Measurements from ENCODE around the gene KRTAP5-10.
"Not testable (repeated sequence)": the region's sequence is repeated elsewhere in the genome, so short reads cannot be mapped to it uniquely, and the experiment has no call there.

KRTAP5-10 gene, protein sequence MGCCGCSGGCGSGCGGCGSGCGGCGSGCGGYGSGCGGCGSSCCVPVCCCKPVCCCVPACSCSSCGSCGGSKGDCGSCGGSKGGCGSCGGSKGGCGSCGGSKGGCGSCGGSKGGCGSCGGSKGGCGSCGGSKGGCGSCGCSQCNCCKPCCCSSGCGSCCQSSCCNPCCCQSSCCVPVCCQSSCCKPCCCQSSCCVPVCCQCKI

DNA sequence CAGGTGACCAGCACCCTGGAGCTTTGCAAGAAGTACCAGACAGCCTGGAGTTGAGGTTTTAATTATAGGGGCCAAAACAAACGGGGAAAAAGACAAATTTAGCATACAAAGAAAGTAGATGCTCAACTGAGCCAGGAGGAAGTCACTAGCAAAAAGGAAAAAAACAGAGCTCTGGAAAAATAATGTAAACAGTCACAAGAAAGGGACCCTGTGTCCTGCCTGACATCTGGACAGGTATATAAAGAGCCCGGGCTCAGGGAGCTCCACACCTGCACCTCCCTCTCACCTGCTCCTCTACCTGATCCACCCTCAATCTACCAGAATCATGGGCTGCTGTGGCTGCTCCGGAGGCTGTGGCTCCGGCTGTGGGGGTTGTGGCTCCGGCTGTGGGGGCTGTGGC is at the start of gene KRTAP5-10:
Gene KRTAP5-10 (plus strand): TSS at position 301 of the 400 bp plus-strand sequence. CDS start 25 bp downstream, at position 326.
- no peak for DNase-seq

DNA sequence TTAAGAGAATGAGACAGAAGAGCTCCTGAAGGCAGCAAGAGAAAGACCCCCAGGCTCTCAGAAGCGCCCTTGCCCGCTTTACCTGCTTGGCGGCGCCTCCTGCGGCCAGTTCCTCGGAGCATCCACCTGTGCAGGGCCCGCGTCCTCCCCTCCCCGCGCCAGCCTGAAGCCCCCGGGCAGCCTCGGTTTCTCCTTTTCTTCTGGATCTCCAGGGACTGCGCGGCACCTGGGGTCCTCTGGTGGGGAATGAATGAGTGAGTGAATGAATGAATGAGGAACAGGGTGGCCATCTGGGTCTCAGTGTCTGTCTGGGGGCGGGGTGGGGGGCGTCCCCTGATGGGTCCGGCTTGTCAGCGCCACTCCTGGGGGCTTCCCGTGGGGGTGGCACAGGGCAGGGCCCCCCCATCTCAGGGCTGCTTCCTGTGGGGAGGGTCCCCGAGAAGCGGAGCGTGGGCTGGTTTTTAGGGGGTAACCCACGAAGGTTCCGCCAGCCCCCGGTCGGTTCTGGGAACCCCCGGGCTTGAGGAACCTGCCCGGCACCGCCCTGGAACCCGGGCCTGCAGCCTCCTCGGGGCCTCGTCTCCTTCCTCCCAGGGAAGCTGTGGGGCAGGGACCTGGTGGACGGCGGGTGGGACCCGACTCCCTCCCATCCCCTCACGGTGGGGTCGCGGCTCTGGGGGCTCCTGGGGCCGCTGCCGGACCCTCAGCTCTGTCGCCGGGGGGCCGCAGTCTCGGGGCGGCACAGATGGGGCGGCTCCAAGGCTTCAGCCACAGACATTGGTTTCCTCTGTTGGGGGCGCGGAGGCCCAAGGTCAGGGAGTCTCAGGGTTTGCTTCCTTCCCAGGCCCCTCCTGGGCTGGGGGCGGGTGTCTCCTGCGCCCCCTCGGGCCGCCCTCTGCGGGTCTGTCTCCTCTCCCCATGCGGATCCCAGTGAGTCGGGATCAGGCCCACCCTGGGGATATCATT is 46.6 kb upstream of the KRTAP5-10 start:
- DNase-seq = no peak

DNA sequence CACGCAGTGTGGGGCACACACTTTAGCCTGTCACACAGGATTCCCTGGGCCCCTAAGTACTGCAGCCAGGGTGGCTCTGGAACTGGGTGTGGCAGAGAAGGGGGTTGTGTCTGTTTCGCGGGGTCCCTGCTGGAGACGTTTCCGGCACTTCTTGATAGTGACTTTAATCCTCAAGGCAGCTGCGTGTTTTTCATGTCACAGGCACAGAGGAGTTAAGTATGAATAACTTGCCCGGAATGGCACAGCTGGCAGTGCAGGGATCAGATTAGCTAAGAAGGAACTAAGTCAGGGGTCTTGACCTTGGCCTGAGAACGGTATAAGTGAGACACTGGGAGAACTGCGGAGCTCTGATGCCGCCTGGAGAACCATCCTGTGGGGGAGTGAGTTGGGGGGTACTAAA is 45.8 kb upstream of the KRTAP5-10 start:
- DNase-seq = no peak

DNA sequence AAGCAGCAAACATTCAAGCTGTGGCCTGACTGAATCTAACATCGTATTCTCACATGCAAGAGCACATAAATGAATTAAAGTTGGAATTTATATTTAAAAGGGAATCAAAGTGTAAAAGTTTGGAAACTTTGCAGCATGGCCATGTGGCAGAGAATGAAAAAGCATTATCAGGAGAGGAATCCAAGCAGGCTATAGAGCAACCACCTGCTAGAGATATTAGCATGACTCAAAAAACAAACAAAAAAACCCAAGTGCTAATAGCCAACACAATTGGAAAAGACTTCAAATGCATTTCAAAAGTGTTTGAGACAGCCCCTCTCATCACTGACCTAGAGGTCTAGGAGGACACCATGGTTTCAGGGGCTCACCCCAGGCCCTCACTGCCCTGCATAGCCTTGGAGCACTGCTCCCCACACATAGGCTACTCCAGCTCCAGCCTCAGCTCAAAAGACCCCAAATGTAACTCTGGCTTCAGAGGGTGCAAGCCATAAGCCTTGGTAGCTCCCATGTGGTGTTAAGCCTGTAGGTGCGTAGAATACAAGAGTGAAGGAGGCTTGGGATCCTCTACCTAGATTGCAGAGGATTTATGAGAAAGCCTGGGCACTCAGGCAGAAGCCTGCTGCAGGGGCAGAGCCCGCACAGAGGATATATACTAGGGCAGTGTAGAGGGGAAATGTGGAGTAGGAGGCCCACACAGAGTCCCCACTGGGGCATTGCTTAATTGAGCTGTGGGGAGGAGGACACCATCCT is 40.0 kb upstream of the KRTAP5-10 start:
- no peak for DNase-seq

DNA sequence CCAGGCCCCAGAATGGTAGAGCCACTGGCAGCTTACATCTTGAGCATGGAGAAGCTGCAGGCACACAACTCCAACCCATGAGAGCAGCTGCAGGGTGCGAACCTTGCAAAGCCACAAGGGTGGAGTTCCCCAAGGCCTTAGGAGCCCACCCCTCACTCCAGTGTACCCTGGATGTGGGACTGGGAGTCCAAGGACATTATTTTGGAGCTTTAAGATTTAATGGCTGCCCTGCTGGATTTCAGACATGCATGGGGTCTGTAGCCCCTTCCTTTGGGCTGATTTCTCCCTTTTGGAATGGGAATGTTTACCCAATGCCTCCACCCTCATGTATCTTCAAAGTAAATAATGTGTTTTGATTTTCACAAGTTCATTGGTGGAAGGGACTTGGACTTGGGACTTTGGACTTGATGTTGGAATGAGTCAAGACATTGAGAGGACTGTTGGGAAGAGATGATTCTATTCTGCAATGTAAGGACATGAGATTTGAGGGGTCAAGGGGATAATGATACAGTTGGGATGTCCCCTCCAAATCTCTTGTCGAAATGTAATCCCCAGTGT is 39.3 kb upstream of the KRTAP5-10 start:
- DNase-seq = no peak

DNA sequence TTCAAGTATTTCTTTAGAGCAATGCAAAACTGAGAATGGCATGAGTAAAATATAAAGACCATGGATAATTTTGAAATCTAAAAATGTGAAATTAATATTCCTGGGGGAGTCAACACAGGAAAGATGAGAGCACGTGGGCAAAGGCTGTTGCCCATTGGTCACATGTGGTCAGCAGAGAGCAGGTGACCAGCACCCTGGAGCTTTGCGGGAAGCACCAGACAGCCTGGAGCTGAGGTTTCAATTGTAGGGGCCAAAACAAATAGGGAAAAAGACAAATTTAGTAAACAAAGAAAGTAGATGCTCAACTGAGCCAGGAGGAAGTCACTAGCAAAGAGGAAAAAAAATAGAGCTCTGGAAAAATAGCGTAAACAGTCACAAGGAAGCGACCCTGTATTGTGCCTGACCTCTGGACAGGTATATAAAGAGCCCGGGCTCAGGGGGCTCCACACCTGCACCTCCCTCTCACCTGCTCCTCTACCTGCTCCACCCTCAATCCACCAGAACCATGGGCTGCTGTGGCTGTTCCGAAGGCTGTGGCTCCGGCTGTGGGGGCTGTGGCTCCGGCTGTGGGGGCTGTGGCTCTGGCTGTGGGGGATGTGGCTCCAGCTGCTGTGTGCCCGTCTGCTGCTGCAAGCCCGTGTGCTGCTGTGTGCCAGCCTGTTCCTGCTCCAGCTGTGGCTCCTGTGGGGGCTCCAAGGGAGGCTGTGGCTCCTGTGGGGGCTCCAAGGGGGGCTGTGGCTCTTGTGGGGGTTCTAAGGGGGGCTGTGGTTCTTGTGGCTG is 38.4 kb upstream of the KRTAP5-10 start, which contains the start of gene KRTAP5-7:
Gene KRTAP5-7 (plus strand): TSS at position 472 of the 780 bp plus-strand sequence. CDS start 34 bp downstream, at position 506.
- not testable (repeated sequence) for DNase-seq

DNA sequence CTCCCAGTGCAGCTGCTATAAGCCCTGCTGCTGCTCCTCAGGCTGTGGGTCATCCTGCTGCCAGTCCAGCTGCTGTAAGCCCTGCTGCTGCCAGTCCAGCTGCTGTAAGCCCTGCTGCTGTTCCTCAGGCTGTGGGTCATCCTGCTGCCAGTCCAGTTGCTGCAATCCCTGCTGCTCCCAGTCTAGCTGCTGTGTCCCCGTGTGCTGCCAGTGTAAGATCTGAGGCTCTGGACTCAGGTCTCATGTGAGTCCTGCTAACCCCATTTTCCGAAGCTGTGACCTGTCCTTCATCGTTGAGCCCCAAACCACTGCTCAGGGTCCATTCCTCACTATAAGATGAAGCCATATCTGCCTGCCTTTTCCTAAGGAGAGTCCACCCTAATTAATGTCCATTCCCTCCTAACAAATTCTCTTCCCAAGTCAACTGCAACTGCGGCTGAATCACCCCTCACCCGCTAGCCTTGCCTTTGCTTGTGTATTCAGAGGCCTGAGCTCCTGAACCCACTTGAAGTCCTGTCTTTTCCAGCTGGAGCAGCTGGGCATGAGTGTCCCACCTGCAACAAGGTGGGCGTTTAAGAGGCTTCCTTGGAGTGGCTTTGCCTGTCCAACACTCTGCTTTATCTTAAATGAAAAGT is 37.7 kb upstream of the KRTAP5-10 start:
- DNase-seq = no peak

DNA sequence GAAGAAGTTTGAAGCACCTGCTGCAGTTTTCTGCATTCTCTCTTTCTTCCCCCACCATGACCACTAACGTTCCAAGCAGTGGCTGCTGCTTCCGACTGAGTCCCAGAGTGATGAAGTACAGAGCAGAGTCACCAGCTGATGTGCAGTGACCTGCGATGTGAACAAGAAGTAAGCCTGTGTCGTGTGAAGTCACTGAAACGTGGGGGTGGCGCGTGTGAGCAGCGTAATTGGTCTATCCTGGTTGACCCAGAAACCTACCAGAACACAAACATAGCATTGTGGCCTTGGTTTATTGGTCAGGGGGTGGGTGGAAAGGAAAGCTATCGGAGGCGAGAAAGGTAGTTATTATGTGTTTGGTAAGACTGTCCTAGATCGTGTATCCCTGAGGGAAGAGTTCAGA is 34.8 kb upstream of the KRTAP5-10 start:
- DNase-seq = no peak

DNA sequence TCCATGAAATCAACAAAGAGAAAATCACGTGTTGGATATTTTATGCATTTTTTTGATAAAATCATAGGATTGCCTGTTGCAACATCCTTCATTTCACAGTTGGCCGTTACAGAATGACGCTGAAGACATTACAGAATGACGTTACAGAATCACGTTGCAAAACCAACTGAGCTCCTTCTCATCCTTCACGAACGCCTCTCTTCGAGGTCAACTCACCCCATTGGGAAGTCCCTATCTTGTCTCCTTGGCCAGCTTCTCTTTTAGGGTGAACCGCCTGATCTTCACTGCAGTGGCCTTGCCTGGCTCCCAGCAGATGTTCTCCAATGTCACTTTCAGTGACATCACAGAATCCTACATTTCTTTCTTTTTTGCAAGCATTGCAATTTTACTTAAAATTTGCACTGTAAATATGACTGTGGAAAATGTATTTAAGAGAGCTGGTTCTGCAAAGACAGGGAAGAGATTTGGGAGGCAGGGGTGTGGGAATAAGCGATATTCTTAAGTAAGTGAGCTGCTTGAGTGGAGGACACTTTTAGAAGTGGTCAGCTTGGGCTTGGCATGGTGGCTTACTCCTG is 33.2 kb upstream of the KRTAP5-10 start:
- DNase-seq = no peak

DNA sequence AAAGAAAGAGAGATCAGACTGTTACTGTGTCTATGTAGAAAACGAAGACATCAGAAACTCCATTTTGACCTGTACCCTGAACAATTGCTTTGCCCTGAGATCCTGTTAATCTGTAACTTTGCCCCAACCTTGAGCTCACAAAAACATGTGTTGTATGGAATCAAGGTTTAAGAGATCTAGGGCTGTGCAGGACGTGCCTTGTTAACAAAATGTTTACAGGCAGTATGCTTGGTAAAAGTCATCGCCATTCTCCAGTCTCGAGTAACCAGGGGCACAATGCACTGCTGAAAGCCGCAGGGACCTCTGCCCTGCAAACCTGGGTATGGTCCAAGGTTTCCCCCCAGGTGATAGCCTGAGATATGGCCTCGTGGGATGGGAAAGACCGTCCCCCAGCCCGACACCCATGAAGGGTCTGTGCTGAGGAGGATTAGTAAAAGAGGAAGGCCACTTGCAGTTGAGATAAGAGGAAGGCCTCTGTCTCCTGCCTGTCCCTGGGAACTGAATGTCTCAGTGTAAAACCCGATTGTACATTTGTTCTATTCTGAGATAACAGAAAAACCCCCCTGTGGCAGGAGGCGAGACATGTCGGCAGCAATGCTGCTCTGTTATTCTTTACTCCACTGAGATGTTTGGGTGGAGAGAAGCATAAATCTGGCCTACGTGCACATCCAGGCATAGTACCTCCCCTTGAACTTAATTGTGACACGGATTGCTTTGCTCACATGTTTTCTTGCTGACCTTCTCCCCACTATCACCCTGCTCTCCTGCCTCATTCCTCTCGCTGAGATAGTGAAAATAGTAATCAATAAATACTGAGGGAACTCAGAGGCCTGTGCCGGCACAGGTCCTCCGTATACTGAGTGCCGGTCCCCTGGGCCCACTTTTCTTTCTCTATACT is 30.4 kb upstream of the KRTAP5-10 start:
- DNase-seq = not testable (repeated sequence)

DNA sequence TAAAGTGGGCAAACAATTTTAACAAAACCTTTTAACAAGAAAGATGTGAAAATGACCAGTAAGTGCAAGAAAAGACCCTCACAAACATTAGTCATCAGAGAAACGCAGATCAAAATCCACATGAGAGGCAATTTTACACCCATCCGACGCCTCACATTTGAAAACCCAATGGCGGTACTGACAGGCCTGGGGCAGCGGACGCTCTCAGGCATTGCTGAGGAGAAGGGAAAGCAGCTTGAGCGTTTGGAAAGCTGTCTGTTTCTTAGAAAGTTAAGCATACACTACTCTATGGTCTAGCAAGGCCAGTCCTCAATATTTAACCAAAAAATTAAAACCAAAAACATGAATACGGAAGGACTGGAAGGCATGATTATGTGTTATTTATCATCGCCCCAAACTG is 29.5 kb upstream of the KRTAP5-10 start:
- no peak for DNase-seq

DNA sequence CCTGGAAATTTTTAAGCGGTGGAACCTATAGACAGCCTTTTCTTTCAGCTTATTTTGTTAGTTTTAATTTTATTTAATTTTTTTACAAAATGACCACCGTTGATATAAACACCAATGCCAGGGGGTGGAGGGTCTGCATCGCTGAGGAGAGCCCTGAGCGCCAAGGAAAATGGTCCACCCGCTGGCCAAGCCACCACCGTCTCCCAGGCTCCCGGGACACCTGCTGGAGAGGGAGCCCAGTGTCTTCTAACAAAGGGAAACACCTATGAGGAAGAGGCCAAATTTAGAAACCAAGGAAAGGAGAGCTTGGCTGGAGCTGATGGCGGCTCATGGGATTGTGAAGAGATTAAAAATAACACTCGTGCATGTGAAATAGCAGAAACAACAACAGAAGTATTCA is 27.8 kb upstream of the KRTAP5-10 start:
- no peak for DNase-seq

DNA sequence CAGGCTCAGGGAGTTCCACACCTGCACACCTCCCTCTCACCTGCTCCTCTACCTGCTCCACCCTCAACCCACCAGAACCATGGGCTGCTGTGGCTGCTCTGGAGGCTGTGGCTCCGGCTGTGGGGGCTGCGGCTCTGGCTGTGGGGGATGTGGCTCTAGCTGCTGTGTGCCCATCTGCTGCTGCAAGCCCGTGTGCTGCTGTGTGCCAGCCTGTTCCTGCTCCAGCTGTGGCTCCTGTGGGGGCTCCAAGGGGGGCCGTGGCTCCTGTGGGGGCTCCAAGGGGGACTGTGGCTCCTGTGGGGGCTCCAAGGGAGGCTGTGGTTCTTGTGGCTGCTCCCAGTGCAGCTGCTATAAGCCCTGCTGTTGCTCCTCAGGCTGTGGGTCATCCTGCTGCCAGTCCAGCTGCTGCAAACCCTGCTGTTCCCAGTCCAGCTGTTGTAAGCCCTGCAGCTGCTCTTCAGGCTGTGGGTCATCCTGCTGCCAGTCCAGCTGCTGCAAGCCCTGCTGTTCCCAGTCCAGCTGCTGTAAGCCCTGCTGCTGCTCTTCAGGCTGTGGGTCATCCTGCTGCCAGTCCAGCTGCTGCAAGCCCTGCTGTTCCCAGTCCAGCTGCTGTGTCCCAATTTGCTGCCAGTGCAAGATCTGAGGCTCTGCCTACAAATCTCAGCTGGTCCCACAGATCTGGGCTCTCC is 27.2 kb upstream of the KRTAP5-10 start, which contains the start of gene KRTAP5-8:
Gene KRTAP5-8 (plus strand): TSS at position 49 of the 689 bp plus-strand sequence. CDS start 31 bp downstream, at position 80.
- DNase-seq = not testable (repeated sequence)

DNA sequence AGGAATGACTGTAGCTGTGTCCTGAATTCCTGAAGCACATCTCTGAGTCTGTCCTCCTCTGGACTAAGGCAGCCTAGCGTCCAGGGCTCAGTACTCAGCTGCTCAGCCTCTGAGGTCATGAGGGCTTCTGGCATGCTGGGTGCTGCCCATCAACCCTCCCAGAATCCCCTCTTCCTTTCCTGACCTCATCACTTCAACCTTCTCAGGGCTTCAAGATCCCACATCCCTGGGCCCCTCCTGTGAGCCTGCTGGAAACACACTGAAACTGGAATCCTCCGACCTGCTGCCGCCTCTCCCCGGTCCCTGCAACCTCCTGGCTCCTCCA is 26.7 kb upstream of the KRTAP5-10 start:
- DNase-seq = no peak

DNA sequence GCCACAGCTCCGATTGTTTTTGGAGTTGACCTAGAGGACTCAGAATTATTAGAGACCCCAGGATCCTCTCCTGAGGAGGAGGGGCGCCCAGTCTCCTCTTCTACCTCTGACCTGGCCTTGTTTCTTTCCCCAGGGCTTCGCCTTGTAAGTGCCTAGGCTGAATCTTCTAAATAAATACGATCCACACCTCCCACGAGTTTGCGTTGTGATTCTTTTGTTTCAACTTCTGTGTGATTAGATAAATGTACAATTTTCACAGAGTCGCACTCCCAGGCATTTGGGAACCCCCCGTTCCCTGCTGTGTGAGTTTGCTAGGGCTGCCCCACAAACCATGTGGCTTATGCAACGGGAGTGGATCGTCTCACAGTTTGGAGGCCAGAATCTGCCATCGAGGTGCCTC is 26.3 kb upstream of the KRTAP5-10 start:
- DNase-seq = no peak

DNA sequence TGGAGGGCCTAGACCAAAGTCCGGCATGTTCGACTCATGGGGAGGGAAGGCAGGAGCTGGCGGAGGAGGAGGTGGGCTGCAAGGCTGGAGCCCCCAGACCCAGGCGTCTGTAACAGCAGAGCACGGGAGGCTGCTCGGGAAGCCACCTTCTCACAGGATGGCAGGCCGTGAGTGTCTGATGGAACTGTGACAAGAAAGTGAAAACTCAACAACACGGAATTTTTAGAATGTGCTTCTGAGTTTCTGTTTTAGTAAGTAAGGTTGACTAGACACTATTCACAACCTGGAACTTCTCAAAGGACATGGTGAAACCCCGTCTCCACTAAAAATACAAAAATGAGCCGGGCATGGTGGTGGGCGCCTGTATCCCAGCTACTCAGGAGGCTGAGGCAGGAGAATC is 25.4 kb upstream of the KRTAP5-10 start:
- not testable (repeated sequence) for DNase-seq

DNA sequence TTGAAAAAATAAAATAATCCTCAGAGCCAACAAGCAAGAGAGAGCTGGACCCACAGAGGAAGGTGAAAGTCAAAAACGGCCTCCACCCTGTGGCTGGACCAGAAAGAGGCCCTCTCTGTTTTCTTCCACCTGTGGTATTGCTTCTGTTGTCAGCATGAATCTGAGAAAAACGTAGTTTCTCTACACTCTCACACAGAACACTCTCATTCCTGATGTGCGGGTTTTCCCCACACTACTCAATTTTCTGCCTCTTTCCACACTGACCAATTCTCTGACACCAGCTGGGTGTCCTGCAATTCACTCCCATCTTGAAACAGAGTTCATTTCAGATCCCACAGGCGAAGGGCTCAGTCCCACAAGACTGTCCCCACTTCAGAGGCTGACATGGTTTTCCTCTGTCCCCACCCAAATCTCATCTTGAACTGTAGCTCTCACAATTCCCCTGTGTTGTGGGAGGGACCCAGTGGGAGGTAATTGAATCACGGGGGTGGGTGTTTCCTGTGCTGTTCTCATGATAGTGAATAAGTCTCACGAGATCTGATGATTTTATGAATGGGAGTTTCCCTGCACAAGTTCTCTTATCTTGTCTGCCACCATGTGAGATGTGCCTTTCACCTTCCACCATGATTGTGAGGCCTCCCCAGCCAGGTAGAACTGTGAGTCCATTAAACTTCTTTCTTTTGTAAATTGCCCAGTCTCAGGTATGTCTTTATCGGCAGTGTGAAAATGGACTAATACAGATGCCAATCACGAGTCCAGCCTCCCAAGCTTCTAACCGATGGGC is 24.6 kb upstream of the KRTAP5-10 start:
- not testable (repeated sequence) for DNase-seq

DNA sequence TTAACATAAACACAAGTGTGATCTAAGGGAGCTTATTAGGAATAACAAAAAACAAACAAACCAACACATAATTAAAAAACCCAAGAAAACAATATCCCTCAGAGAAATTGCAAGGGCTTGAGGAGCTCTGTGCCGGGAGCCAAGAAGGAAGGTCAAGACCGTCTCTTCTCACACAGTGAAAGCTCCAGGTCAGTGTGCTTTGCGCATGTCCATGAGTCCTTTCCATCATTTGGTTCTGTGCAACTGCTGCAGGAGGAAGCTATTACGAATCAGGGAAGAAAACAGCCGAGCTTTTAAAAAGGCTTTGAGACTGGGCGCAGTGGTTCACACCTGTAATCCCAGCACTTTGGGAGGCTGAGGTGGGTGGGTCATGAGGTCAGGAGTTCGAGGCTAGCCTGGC is 23.0 kb upstream of the KRTAP5-10 start:
- no peak for DNase-seq
